ENCODE measurements around the gene RIOK2. TPM values are rescaled to one million over a fixed set of nuclear protein-coding genes. Genes with fewer than 3 reads are reported as not detected.
A peak's percentile ranks its signal among the peaks of the same experiment; 100 is the strongest.

RIOK2 gene
- polyA plus RNA-seq, 3 donors = 4.8 to 16.4 (median 12.7) TPM

DNA sequence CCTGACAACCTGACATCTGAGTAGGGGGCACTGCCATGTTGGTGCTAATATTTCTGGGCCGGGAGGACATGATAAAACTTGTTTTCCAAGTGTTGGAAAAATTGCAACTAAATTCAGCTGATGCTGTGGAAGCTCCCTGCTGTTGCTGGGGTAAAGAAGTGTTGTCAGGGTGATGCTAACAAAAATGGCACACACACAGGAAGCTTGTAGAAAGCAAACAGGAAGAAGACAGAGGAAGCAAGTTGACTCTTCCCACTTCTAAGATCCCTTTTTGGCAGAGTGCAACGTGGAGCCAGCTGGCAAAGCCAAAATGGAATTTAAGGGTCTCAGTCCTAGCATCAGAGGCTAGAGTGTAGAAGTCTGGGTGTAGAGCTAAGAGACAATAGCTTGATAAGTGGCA is 11.3 kb upstream of the RIOK2 start:
- WGBS (ENCODE audit: insufficient coverage) = 0% methylated on average over 1 of the region's 2 CpGs
- H3K9me3 Mint-ChIP-seq = peaks cover 5 to 20% (median 8%) of the 10 kb centered on the region in 7 donors
- peaks cover 16% of the 10 kb centered on the region for H3K4me1 Mint-ChIP-seq
- peak; percentile 14 to 24 (median 15) for DNase-seq
- Histone ChIP-seq H3K36me3 (replicated peaks in 1 of 2; ENCODE audit: control insufficient read depth in 1 of 2, insufficient read depth in 2 of 2, low read length in 2 of 2) (no peaks in the 10 kb centered on the region), H3K4me1 (ENCODE audit: control insufficient read depth in 1 of 2, insufficient read depth in 2 of 2, low read length in 2 of 2) (peaks cover 9 to 13% of the 10 kb centered on the region in 2 donors), H3K4me3 (replicated peaks in 1 of 3; ENCODE audit: low read depth in 2 of 3, low read length in 3 of 3) (peak overlapping the region in 1 of 3 experiments; percentile 3), H3K79me2 (ENCODE audit: insufficient read depth, low read length) (no peaks in the 10 kb centered on the region), H3K9me3 (replicated peaks in 1 of 2; ENCODE audit: control insufficient read depth in 1 of 2, insufficient read depth in 1 of 2, low read length in 2 of 2) (peaks cover 0 to 5% of the 10 kb centered on the region in 2 donors), H2AFZ (ENCODE audit: insufficient read depth, low read depth, low read length, poor library complexity, severe bottlenecking) (peak overlapping the region; percentile 37), H3K27me3 (ENCODE audit: control insufficient read depth in 2 of 2, insufficient read depth in 2 of 2, low read length in 2 of 2) (no peaks in the 10 kb centered on the region), H4K20me1 (ENCODE audit: insufficient read depth, low read length) (no peaks in the 10 kb centered on the region), H3K9ac (ENCODE audit: insufficient read depth, low read length, poor library complexity, severe bottlenecking) (no peak overlapping the region), H3K4me2 (replicated peaks; ENCODE audit: extremely low read depth, low read length, poor library complexity, severe bottlenecking) (peak overlapping the region; percentile 5), H3K27ac (ENCODE audit: low read depth in 1 of 2, low read length in 2 of 2) (peak overlapping the region in 1 of 2 donors; percentile 27)
- peak overlapping the region in 1 of 2 donors; percentile 9 for H3K4me3 Mint-ChIP-seq
- peaks cover 0 to 3% (median 3%) of the 10 kb centered on the region in 3 donors for H3K27me3 Mint-ChIP-seq (ENCODE audit: low read depth in 3 of 3)
- TF ChIP-seq, protein P1, sequence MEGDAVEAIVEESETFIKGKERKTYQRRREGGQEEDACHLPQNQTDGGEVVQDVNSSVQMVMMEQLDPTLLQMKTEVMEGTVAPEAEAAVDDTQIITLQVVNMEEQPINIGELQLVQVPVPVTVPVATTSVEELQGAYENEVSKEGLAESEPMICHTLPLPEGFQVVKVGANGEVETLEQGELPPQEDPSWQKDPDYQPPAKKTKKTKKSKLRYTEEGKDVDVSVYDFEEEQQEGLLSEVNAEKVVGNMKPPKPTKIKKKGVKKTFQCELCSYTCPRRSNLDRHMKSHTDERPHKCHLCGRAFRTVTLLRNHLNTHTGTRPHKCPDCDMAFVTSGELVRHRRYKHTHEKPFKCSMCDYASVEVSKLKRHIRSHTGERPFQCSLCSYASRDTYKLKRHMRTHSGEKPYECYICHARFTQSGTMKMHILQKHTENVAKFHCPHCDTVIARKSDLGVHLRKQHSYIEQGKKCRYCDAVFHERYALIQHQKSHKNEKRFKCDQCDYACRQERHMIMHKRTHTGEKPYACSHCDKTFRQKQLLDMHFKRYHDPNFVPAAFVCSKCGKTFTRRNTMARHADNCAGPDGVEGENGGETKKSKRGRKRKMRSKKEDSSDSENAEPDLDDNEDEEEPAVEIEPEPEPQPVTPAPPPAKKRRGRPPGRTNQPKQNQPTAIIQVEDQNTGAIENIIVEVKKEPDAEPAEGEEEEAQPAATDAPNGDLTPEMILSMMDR (IDR thresholded peaks at IDR 0.05) = no peak
- intact Hi-C loops (cut with micrococcal nuclease) = no loop called here
- peak overlapping the region in 6 of 7 donors; percentile 2 to 87 (median 52) for H3K27ac Mint-ChIP-seq
- H3K36me3 Mint-ChIP-seq = peaks cover 4 to 10% of the 10 kb centered on the region in 2 donors

DNA sequence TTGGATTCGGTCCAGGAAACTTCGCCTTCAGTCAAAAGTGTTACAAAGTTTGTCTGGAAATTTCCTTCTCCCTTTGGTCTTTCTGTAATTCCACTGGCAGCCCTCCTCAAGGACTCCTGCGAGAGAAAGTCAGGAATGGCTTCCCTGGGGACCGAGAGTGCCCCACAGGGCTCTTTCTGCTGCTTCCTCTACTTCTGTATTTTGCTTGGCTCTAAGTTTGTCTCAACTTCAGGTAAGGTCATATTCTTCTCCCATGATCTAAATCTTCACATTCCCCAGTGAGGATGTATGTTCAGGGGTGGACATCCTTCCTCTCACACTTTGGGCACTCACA is 10.3 kb upstream of the RIOK2 start:
- Histone ChIP-seq H3K79me2 (ENCODE audit: insufficient read depth, low read length) (no peaks in the 10 kb centered on the region), H3K27ac (ENCODE audit: low read depth in 1 of 2, low read length in 2 of 2) (no peak overlapping the region), H3K9ac (ENCODE audit: insufficient read depth, low read length, poor library complexity, severe bottlenecking) (no peak overlapping the region), H4K20me1 (ENCODE audit: insufficient read depth, low read length) (no peaks in the 10 kb centered on the region), H3K27me3 (ENCODE audit: control insufficient read depth in 2 of 2, insufficient read depth in 2 of 2, low read length in 2 of 2) (no peaks in the 10 kb centered on the region), H3K9me3 (replicated peaks in 1 of 2; ENCODE audit: control insufficient read depth in 1 of 2, insufficient read depth in 1 of 2, low read length in 2 of 2) (peaks cover 0 to 5% of the 10 kb centered on the region in 2 donors), H3K36me3 (replicated peaks in 1 of 2; ENCODE audit: control insufficient read depth in 1 of 2, insufficient read depth in 2 of 2, low read length in 2 of 2) (no peaks in the 10 kb centered on the region), H3K4me1 (ENCODE audit: control insufficient read depth in 1 of 2, insufficient read depth in 2 of 2, low read length in 2 of 2) (peaks cover 9 to 10% of the 10 kb centered on the region in 2 donors), H3K4me3 (replicated peaks in 1 of 3; ENCODE audit: low read depth in 2 of 3, low read length in 3 of 3) (no peak overlapping the region), H2AFZ (ENCODE audit: insufficient read depth, low read depth, low read length, poor library complexity, severe bottlenecking) (no peak overlapping the region), H3K4me2 (replicated peaks; ENCODE audit: extremely low read depth, low read length, poor library complexity, severe bottlenecking) (no peak overlapping the region)
- TF ChIP-seq, protein P1 (IDR thresholded peaks at IDR 0.05) = no peak
- 100% methylated on average over 3 of the region's 4 CpGs for WGBS (ENCODE audit: insufficient coverage)
- Mint-ChIP-seq H3K4me3 (no peak overlapping the region), H3K36me3 (peaks cover 4 to 10% of the 10 kb centered on the region in 2 donors), H3K27me3 (ENCODE audit: low read depth in 3 of 3) (peaks cover 0 to 7% (median 3%) of the 10 kb centered on the region in 3 donors), H3K4me1 (peaks cover 14% of the 10 kb centered on the region), H3K27ac (peak overlapping the region in 1 of 7 donors; percentile 22), H3K9me3 (peaks cover 7 to 20% (median 9%) of the 10 kb centered on the region in 7 donors)
- no peak for DNase-seq
- intact Hi-C loops (cut with micrococcal nuclease) = no loop called here

Data from CD14-positive monocyte (primary cell).